OCI-LY3 (cell line): ENCODE measurements around the gene PPP1R12B.

Experiments used
- EZH2phosphoT487 ChIP-seq: fragments of 200-600 bp; shearing (Covaris generic); IDR thresholded peaks from 2 replicates; pipeline ENCODE4 v1.6.1; 2018; ENCODE audit warnings: antibody characterized with exemption, mixed run types, low read depth
- TF ChIP-seq, protein P1 (sequence below): fragments of 200-600, 300-600 bp; sonication (generic); IDR thresholded peaks from 2 replicates; pipeline ENCODE4 v1.5.1; 2014; ENCODE audit warnings: antibody characterized with exemption, low read length, low read depth

DNA sequence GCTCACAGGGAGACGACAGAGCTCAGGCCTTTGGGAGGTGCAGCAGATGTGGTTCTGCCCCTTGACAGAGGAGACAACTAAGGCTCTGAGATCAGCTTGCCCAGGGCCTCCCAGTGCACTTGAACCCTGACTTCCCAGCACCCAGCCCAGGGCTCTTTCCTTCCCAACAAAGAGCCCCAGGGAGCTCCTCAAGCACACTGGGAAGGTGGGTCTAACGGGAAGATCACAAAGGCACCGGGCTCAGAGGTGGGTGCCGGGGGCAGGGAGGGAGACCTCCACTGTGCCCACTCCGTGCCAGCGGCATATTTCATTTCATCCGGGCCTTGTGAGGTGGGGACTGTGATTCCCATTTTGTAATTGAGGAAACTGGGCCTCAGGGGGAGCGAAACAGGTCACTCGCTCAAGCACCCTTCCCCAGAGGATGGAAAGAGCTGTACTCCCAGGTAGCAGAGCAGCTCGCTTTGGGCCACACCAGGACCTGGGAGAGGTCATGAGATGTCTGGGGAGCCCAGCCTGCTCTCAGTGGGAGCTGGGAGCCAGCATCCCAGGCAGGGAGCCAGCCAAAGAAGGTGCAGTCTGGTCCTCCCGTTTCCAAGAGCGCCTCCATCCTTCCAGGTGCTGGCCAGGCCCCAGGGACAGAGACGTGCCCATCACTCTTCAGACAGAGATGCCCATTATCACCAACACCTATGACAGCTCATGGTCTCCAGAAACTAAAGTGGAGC lies 279.5 kb downstream of the PPP1R12B start:
- TF ChIP-seq, protein P1, sequence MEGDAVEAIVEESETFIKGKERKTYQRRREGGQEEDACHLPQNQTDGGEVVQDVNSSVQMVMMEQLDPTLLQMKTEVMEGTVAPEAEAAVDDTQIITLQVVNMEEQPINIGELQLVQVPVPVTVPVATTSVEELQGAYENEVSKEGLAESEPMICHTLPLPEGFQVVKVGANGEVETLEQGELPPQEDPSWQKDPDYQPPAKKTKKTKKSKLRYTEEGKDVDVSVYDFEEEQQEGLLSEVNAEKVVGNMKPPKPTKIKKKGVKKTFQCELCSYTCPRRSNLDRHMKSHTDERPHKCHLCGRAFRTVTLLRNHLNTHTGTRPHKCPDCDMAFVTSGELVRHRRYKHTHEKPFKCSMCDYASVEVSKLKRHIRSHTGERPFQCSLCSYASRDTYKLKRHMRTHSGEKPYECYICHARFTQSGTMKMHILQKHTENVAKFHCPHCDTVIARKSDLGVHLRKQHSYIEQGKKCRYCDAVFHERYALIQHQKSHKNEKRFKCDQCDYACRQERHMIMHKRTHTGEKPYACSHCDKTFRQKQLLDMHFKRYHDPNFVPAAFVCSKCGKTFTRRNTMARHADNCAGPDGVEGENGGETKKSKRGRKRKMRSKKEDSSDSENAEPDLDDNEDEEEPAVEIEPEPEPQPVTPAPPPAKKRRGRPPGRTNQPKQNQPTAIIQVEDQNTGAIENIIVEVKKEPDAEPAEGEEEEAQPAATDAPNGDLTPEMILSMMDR: no peak
- no peak for TF ChIP-seq EZH2phosphoT487
